SH-SY5Y (cell line): ENCODE data around the gene KRT79.

Experiments used
- GATA2 ChIP-seq: IDR thresholded peaks from 2 replicates; pipeline ENCODE4 v1.6.1; 2011; ENCODE audit warnings: mild to moderate bottlenecking, low read depth, low read length
- GATA3 ChIP-seq: IDR thresholded peaks from 2 replicates; pipeline ENCODE4 v1.6.1; 2011; ENCODE audit warnings: low read depth, mild to moderate bottlenecking, low read length, moderate library complexity

GRCh38 chr12:52821826-52822660 lies 12.1 kb downstream of the KRT79 start:
- no peak for TF ChIP-seq GATA2
- TF ChIP-seq GATA3, result no peak
